Middle frontal gyrus (tissue), 1 donor: ENCODE data around the gene UBR1.

Experiments
- DNase-seq: peaks from one replicate; pipeline ENCODE4 v3.0.0-alpha.2; 2015; ENCODE audit warnings: low spot score; ENCODE audit errors: extremely low spot score

UBR1 gene

GRCh38 chr15:43107751-43108150, 1.9 kb upstream of the UBR1 start:
- DNase-seq: no peak

- no peak for DNase-seq
Measured at GRCh38 chr15:43106486-43106829, 620 bp upstream of the UBR1 start.

GRCh38 chr15:43105077-43105736, 631 bp downstream of the UBR1 start:
- no peak for DNase-seq

- DNase-seq: no peak
Measured at GRCh38 chr15:43104426-43104825, 1.4 kb downstream of the UBR1 start.

- DNase-seq: no peak
Measured at GRCh38 chr15:43103907-43104306, 1.9 kb downstream of the UBR1 start.

- no peak for DNase-seq
Measured at GRCh38 chr15:43102187-43102586, 3.7 kb downstream of the UBR1 start.

- DNase-seq: no peak
Measured at GRCh38 chr15:43100971-43101370, 4.9 kb downstream of the UBR1 start.

- no peak for DNase-seq
Measured at GRCh38 chr15:43099105-43099845, 6.6 kb downstream of the UBR1 start.

- DNase-seq: no peak
Measured at GRCh38 chr15:43096411-43096810, 9.4 kb downstream of the UBR1 start.

GRCh38 chr15:43095708-43096347, 10.0 kb downstream of the UBR1 start:
- no peak for DNase-seq

- no peak for DNase-seq
Measured at GRCh38 chr15:43095243-43095642, 10.6 kb downstream of the UBR1 start.

GRCh38 chr15:43094416-43095030, 11.3 kb downstream of the UBR1 start:
- DNase-seq: no peak

GRCh38 chr15:43093026-43093425, 12.8 kb downstream of the UBR1 start:
- DNase-seq: no peak

GRCh38 chr15:43091859-43092258, 14.0 kb downstream of the UBR1 start:
- DNase-seq: no peak

- no peak for DNase-seq
Measured at GRCh38 chr15:43086551-43086950, 19.3 kb downstream of the UBR1 start.

- no peak for DNase-seq
Measured at GRCh38 chr15:43085921-43086320, 19.9 kb downstream of the UBR1 start.

- DNase-seq: no peak
Measured at GRCh38 chr15:43082509-43082908, 23.3 kb downstream of the UBR1 start.

GRCh38 chr15:43081283-43081682, 24.6 kb downstream of the UBR1 start:
- DNase-seq: no peak

- DNase-seq: no peak
Measured at GRCh38 chr15:43071451-43071850, 34.4 kb downstream of the UBR1 start.

GRCh38 chr15:43070893-43071292, 34.9 kb downstream of the UBR1 start:
- DNase-seq: no peak

GRCh38 chr15:43070249-43070648, 35.6 kb downstream of the UBR1 start:
- no peak for DNase-seq
